GM12878 (cell line): Measurements from ENCODE around the gene ROBO1. TPM values are rescaled to one million over a fixed set of nuclear protein-coding genes. Genes with fewer than 3 reads are reported as not detected.
"Not testable (repeated sequence)": the region's sequence is repeated elsewhere in the genome, so short reads cannot be mapped to it uniquely, and the experiment has no call there.

Experiments
- ATAC-seq: fragments of 200-7000 bp; cut with Tn5 transposase; 3 replicates; pipeline ENCODE4 v1.9.1; 2020; ENCODE audit warnings: mild to moderate bottlenecking, moderate library complexity
- BruUV-seq: library from RNA; stranded (reverse); fragments of 400-500 nt; replicated peaks from 2 replicates; lab custom pipeline; 2021; lab: Mats Ljungman, UMichigan
- CTCF ChIA-PET: fragments of 300-600 bp; sonication (Branson Sonifier 250); formaldehyde crosslinking; extraction: SDS; loops from one replicate; lab custom pipeline; 2021; ENCODE audit warnings: inconsistent platforms; lab: Yijun Ruan, JAX
- POLR2A ChIA-PET: fragments of 350-600 bp; formaldehyde crosslinking; extraction: SDS; loops from one replicate; lab custom pipeline; 2021; ENCODE audit warnings: inconsistent platforms; lab: Charles Lee
- RAD21 ChIA-PET: fragments of 300-600 bp; sonication (Branson Sonifier 250); formaldehyde crosslinking; loops from one replicate; lab custom pipeline; 2023; ENCODE audit warnings: antibody characterized with exemption; ENCODE audit not compliant: unreplicated experiment; lab: Charles Lee
- SMC1A ChIA-PET: fragments of 300-600 bp; sonication (Branson Sonifier 250); formaldehyde crosslinking; loops from one replicate; lab custom pipeline; 2023; ENCODE audit not compliant: unreplicated experiment, uncharacterized antibody; lab: Charles Lee
- DNase-seq: peaks from one replicate; pipeline ENCODE4 v3.0.0-alpha.2; 2011; ENCODE audit warnings: low read depth, low spot score
- FAIRE-seq: peaks from 3 replicates; lab custom pipeline; 2011; peaks lifted over from hg19 to GRCh38; lab: Jason Lieb, UNC
- H2AFZ ChIP-seq: 2 replicates; pipeline ENCODE4 v1.6.0; 2011; ENCODE audit warnings: low read depth, low read length, control low read depth; ENCODE audit not compliant: control insufficient read depth
- H3K27ac ChIP-seq: 2 replicates; pipeline ENCODE4 v1.5.1; 2011; ENCODE audit warnings: control low read depth; ENCODE audit not compliant: control insufficient read depth, insufficient read depth
- H3K27me3 ChIP-seq, 2 experiments: replicated peaks in 1 of 2; 2 replicates each; pipeline versions ENCODE4 v1.6.0 to v1.6.1; 2011; ENCODE audit warnings: low read length in 1 of 2; ENCODE audit not compliant: control insufficient read depth in 2 of 2, insufficient read depth in 2 of 2
- H3K36me3 ChIP-seq, 2 experiments: 2 replicates each; pipeline ENCODE4 v1.5.1; 2011; ENCODE audit warnings: low read length in 1 of 2; ENCODE audit not compliant: control insufficient read depth in 2 of 2, insufficient read depth in 2 of 2
- H3K4me1 ChIP-seq: 2 replicates; pipeline ENCODE4 v1.6.1; 2011; ENCODE audit warnings: mild to moderate bottlenecking, low read length, moderate library complexity, mixed read lengths; ENCODE audit not compliant: control insufficient read depth, insufficient read depth
- H3K4me2 ChIP-seq: 2 replicates; pipeline ENCODE4 v1.6.0; 2011; ENCODE audit warnings: control low read depth; ENCODE audit not compliant: control insufficient read depth, insufficient read depth
- H3K4me3 ChIP-seq: fragments of 200-600 bp; sonication (generic); 2 replicates; pipeline ENCODE4 v1.5.1; 2016
- H3K79me2 ChIP-seq: 2 replicates; pipeline ENCODE4 v1.6.0; 2011; ENCODE audit warnings: low read length; ENCODE audit not compliant: control insufficient read depth, insufficient read depth
- H3K9ac ChIP-seq: 2 replicates; pipeline ENCODE4 v1.8.0; 2011; ENCODE audit warnings: low read length, control low read depth, mixed read lengths; ENCODE audit not compliant: control insufficient read depth, insufficient read depth
- H3K9me3 ChIP-seq: replicated peaks from 3 replicates; pipeline ENCODE4 v1.5.1; 2011; ENCODE audit warnings: mild to moderate bottlenecking, low read length; ENCODE audit not compliant: control insufficient read depth, insufficient read depth
- H4K20me1 ChIP-seq: 2 replicates; pipeline ENCODE4 v1.6.0; 2011; ENCODE audit not compliant: control insufficient read depth, insufficient read depth
- IKZF2 ChIP-seq, 2 experiments: fragments of 450-650 bp; IDR thresholded peaks; 2 replicates each; pipeline ENCODE4 v1.6.1; 2017; ENCODE audit warnings: mild to moderate bottlenecking in 2 of 2, moderate library complexity in 2 of 2
- NFIC ChIP-seq: IDR thresholded peaks from 2 replicates; pipeline ENCODE4 v1.6.1; 2012; ENCODE audit warnings: low read depth, mild to moderate bottlenecking, inconsistent platforms, low read length, moderate library complexity
- NRF1 ChIP-seq: conservative IDR thresholded peaks from 2 replicates; pipeline ENCODE4 v1.6.1; 2011; ENCODE audit warnings: mild to moderate bottlenecking, low read depth, low read length, improper control_type of control experiment
- STAT1 ChIP-seq: fragments of 450-650 bp; conservative IDR thresholded peaks from 2 replicates; pipeline ENCODE4 v1.6.1; 2014; ENCODE audit warnings: antibody characterized with exemption, mild to moderate bottlenecking
- TCF7 ChIP-seq: IDR thresholded peaks from 2 replicates; pipeline ENCODE4 v1.6.1; 2014; ENCODE audit warnings: antibody characterized with exemption, borderline replicate concordance
- WGBS: methylation state at CpG from one replicate; pipeline ENCODE4 v1.1.6; 2016; ENCODE audit warnings: low lambda C conversion rate; ENCODE audit not compliant: insufficient replicate concordance, insufficient coverage; ENCODE audit errors: missing lambda C conversion rate; 5-methylcytosine and 5-hydroxymethylcytosine counted together
- in situ Hi-C: fragments of 300-500 bp; cut with MboI; formaldehyde crosslinking; loops from 9 replicates; pipeline ENCODE4 v1.14.3; 2018; ENCODE audit warnings: mixed read lengths
- intact Hi-C: fragments of 100-400 bp; cut with micrococcal nuclease; formaldehyde crosslinking; loops from one replicate; pipeline ENCODE4 v1.14.2; 2022; ENCODE audit not compliant: unreplicated experiment
- polyA plus RNA-seq, 11 experiments: library from polyadenylated mRNA; depleted of rRNA in 4 of 11; unstranded in 6 of 11; stranded (reverse) in 5 of 11; fragments of >200 nt; fragmentation: Nextera tagmentation in 4 of 11; fragmentation: Illumina TruSeq in 1 of 11; extraction: Ambion mirVana in 4 of 11; extraction: Trizol in 1 of 11; gene quantifications; 1 replicate in 1 of 11; 2 replicates in 10 of 11; pipeline versions ENCODE4 v1.2.1 to v1.2.3, GENCODE V29; 2011 to 2016; ENCODE audit warnings: inconsistent platforms in 2 of 11, missing spikeins in 2 of 11, low read depth in 1 of 11
- total RNA-seq, 4 experiments: library from RNA; depleted of rRNA in 3 of 4; stranded (reverse); fragments of >200 nt in 3 of 4; fragmentation: Illumina TruSeq in 1 of 4; extraction: Trizol in 1 of 4; gene quantifications; 2 replicates each; pipeline versions ENCODE4 v1.2.1 to v1.2.3, GENCODE V29; 2013 to 2021
- TF ChIP-seq, protein P1 (sequence below): IDR thresholded peaks from 2 replicates; pipeline ENCODE4 v1.6.1; 2012; ENCODE audit warnings: low read depth, low read length, improper control_type of control experiment

Gene ROBO1
- total and polyA plus RNA-seq, 10 of the 15 experiments (the other 5 are each of a cell fraction or from before 2014, with no cell fraction given): 0.29 to 46.5 (median 1.2) TPM

DNA sequence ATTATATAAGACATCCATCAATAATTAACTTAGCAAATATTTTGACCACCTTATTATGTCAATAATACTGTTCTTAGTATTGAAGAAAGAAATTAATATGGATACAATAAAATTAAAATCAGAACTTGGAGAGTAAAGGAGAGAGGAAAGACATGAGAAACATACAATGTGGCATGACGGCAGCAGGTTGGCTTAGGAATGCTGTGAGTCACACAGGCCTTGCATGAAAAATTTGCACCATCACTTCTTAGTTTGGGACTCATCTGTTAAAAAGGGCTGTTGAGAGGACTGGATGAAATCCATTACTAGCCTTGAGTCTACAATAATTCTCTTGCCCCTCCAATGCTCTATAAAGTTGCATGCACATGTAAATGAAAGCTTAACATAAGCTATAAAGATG is 880.8 kb downstream of the ROBO1 start (continued):
- TF ChIP-seq STAT1 (no peak), TCF7 (no peak), IKZF2 (IDR thresholded peaks at IDR 0.05) (no peak), NRF1 (no peak), NFIC (no peak)
- TF ChIP-seq, protein P1, sequence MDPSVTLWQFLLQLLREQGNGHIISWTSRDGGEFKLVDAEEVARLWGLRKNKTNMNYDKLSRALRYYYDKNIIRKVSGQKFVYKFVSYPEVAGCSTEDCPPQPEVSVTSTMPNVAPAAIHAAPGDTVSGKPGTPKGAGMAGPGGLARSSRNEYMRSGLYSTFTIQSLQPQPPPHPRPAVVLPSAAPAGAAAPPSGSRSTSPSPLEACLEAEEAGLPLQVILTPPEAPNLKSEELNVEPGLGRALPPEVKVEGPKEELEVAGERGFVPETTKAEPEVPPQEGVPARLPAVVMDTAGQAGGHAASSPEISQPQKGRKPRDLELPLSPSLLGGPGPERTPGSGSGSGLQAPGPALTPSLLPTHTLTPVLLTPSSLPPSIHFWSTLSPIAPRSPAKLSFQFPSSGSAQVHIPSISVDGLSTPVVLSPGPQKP: no peak

DNA sequence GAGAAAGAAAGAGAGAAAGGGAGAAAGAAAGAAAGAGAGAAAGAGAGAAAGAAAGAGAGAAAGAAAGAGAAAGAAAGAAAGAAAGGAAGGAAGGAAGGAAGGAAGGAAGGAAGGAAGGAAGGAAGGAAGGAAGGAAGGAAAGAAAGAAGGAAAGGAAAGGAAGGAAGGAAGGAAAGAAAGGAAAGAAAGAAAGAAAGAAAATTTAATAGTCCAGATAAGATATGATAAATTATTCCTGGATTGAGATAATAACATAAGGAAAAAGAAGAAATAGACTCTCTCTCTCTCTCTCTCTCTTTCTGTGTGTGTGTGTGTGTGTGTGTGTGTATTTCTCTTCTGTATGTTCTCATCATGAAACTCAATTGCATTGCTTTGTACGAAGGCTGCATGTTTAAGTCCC is 883.2 kb downstream of the ROBO1 start:
- H4K20me1 ChIP-seq, H3K9ac ChIP-seq, H3K36me3 ChIP-seq, H2AFZ ChIP-seq, H3K4me2 ChIP-seq, H3K27ac ChIP-seq, H3K27me3 ChIP-seq, ATAC-seq, intact Hi-C loops, BruUV-seq, FAIRE-seq, in situ Hi-C loops, H3K4me1 ChIP-seq, H3K4me3 ChIP-seq, DNase-seq, H3K9me3 ChIP-seq, H3K79me2 ChIP-seq: not testable (repeated sequence)
- WGBS: 0% methylated on average over 1 of the region's 1 CpG
- ChIA-PET SMC1A (interaction anchor here (0.8 to 1.6 kb wide), 9 partner anchors 10 to 148 kb away, joined by 3 to 9 read pairs (median 3); no protein-coding TSS in a partner anchor), CTCF (interaction anchor here (0.7 to 1.1 kb wide), 3 partner anchors 57 to 134 kb away, joined by 3 read pairs; no protein-coding TSS in a partner anchor), RAD21 (interaction anchor here (0.8 to 1.5 kb wide), 5 partner anchors 11 to 56 kb away, joined by 3 to 12 read pairs (median 4); no protein-coding TSS in a partner anchor), POLR2A (interaction anchor here (0.7 to 0.8 kb wide), 2 partner anchors 12 to 14 kb away, joined by 4 to 5 read pairs; no protein-coding TSS in a partner anchor)
